ENCODE measurements around the gene REEP3.

Gene REEP3

GRCh38 chr10:63588436-63589167 lies 67.4 kb downstream of the REEP3 start:
- DNase-seq (ENCODE audit: low spot score) = no peak

- DNase-seq (ENCODE audit: low spot score) = no peak
Observed at GRCh38 chr10:63591600-63592379, 70.6 kb downstream of the REEP3 start.

GRCh38 chr10:63593576-63593975 lies 72.4 kb downstream of the REEP3 start:
- DNase-seq (ENCODE audit: low spot score) = no peak

- no peak for DNase-seq (ENCODE audit: low spot score)
Observed at GRCh38 chr10:63595072-63595471, 73.9 kb downstream of the REEP3 start.

DNA sequence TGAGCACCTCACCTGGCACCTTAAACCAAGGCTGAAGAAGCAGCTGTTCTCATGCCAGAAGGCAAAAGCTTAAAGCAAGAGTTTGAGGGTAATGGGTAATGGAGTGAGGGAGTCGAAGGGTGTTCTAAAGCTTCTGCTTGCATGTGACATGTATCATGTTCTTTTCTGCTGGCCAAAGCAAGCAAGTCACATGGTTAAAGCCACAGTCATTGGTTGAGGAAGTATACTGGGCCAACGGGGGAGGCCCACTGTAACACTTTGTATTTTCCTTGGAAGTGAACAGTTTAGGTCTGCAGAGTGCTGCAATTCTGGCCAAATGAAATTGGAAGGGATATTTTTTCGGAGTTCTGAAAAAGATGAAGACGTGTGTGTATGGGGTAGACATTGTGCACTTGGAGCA lies 75.7 kb downstream of the REEP3 start:
- DNase-seq (ENCODE audit: low spot score) = no peak

DNA sequence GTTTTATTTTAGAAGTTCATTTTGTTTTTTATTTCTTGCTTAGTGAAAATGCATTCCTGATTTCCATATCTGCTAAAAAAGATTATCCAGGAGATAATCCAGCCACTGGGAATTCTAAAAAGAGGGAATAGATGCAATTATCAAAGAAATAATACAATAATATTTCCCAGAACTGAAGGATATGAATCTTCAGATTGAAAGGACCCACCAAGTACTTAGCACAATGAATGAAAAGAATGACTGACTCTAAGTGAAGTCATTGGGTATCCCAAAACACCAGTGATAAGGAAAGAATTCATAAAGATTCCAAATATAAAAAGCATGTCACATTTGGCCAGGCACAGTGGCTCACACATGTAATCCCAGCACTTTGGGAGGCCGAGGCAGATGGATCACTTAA lies 79.3 kb downstream of the REEP3 start:
- DNase-seq (ENCODE audit: low spot score) = no peak

GRCh38 chr10:63603709-63604445 lies 82.7 kb downstream of the REEP3 start:
- no peak for DNase-seq (ENCODE audit: low spot score)

DNA sequence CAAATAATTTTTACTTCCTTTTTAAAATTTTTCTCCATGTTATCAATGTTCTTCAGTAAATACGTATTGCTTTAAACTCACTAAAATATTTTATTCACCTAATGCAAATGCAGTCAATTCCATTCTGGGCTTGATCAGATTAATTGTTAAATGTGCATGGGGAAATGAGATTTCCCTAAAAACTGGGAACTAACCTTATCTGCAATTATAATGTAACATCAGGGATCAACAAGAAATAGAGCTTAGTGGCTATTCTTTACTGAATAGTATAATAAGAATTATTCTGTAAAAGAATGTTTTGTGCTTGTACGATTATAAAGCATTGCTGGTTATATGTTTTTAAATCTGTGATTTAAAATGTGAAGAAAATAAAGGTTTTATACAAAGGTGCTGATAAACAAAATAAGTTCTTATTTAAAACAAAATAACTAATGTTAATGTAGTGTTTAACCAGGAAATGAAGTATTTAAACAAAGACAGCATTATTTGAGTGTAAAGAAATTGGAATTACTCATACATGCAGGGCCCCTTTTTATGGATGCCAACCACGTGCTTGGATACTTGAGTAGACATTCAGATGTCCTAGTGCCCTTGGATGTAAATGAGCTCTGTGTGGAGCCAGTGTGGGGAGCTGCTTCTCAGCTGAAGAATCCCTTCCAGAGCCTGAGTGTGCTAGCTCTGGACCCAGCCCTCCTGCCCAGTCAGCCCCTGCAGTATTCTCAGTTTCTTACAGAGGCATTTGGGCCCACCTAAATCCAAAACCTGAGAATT lies 84.2 kb downstream of the REEP3 start:
- DNase-seq (ENCODE audit: low spot score) = peak; percentile 68

DNA sequence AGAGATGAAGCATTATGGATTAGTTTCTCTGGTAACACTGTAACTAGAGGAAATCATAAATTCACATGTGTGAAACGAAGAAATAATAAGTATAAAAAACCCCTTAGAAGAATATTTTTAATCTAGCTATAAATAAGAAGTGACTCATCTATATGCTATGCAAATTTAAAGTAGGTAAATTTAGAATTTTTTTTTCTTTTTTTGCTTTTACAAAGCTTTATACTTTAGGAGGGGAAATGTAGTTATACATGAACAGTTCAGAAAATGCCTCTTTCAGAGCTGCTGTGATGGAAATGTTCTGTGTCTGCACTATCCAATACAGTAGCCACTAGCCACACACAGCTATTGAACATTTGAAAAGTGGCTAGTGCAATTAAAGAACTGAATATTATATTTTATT lies 87.3 kb downstream of the REEP3 start:
- DNase-seq (ENCODE audit: low spot score) = no peak

DNA sequence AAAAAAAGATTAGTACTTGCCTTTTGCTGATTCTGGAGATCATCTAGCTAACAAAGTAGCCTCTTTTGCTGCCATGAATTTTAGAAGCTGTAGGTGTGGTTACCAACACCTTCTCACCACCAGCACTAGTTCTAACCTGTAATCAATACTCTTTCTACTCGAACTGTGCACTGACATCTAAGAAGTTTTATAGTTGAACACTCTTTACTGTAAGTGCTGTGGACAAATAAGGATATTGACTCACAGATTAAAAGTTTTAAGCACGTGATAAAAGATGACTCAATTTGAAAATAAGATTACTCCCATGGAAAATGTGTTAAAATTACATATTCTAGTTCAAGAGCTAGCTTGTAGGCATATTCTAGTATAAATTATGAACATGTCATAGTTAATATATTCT lies 89.9 kb downstream of the REEP3 start:
- no peak for DNase-seq (ENCODE audit: low spot score)

GRCh38 chr10:63614371-63614891 lies 93.2 kb downstream of the REEP3 start:
- DNase-seq (ENCODE audit: low spot score) = peak; percentile 41

DNA sequence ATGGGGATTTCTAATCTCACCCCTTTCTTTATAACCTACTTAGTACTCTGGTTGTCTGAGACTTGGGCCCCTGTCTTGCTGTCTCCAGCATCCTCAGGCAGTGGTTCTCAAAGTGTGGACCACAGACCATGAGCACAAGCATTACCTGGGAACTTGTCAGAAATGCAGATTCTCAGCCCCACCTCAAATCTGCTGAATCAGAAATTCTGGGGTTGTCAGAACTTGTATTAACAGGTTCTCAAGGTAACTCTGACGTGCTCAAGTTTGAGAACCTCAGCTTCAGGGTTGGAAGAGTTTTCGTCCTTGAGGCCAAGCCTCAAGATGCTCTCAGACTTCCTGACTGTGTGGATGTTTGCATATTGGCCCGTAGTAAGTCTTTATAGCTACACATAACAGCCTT lies 97.4 kb downstream of the REEP3 start:
- no peak for DNase-seq (ENCODE audit: low spot score)

DNA sequence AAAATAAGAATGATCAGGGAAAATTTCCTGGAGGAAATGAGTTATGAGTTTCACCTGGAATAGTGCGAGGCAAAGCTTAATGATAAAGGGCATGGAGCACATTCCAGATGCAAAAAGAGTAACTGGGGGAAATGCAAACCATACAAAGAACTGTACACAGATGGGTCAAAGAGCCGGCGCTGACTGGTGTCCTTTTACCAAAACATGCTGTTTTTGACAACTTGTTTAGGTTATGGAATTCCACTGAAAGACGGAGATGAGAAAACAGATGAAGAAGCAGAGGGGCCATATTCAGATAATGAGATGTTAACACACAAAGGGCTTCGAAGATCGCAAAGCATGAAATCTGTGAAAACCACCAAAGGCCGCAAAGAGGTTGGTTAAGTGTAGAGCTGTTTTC lies 98.2 kb downstream of the REEP3 start:
- DNase-seq (ENCODE audit: low spot score) = no peak

DNA sequence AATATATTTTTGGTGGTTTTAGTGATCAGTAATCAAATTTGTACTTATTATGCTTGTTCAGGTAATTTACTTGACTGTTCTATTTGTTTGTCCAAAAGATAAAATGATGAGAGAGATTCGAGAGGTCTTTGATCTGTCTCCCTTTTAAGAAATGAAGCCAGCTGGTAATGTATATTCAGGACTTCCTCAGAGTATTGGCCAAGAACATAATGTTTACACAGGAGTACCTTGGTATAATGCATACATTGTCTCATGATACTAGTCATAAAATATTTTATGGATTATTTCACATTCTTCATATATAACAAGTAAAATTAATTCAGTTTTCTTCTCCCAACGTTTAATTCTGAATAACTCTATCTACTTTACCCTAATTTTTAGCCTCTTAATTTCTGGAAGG lies 100.9 kb downstream of the REEP3 start:
- DNase-seq (ENCODE audit: low spot score) = no peak

GRCh38 chr10:63624701-63625100 lies 103.5 kb downstream of the REEP3 start:
- no peak for DNase-seq (ENCODE audit: low spot score)

- DNase-seq (ENCODE audit: low spot score) = no peak
Observed at GRCh38 chr10:63627396-63627795, 106.2 kb downstream of the REEP3 start.

GRCh38 chr10:63627881-63628296 lies 106.7 kb downstream of the REEP3 start:
- no peak for DNase-seq (ENCODE audit: low spot score)

GRCh38 chr10:63628526-63629362 lies 107.5 kb downstream of the REEP3 start:
- peak; percentile 90 for DNase-seq (ENCODE audit: low spot score)

DNA sequence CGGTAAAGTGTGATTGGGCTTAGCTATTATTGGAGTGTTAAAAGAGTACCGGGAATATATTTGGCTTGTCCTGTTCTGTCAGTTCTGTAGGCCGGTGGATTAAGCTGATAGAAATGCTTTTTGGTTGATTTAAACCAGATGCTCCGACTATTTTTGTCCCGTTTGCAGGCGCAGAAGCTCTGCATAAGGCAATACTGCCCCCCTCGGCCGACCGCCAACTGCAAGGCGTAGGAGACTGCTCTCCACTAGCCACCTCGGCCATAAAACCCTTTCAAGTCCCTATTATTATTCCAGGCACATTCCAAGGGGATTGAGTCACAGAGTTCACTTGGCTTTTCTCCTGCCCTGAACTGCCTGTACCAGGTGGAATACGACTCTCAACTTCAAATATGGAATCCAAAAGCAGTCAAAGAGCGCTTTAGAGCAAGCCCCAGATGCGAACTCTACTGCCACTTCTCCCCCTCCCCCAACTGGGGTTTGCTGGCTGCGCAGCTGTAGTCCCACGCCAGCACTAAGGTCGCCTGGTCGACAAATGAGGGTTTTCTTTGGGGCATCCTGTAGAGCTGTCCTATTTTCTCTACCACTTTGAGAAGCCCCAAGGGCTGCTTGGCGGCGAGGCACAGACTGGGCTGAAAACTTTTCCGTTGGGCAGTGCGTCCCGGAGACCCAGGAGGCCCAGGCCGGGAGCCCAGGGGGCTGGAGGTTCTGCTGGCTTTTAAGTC lies 108.3 kb downstream of the REEP3 start:
- peak; percentile 96 for DNase-seq (ENCODE audit: low spot score)
